Activated CD4-positive, alpha-beta T cell treated with anti-CD3 and anti-CD28 coated beads, Interleukin-2, amount 50 U/mL, for 1 hour (primary cell): ENCODE data around the gene THAP12.
"Not testable (repeated sequence)": the region's sequence is repeated elsewhere in the genome, so short reads cannot be mapped to it uniquely, and the experiment has no call there.

Experiments used
- DNase-seq: peaks from one replicate; pipeline ENCODE4 v3.0.0-alpha.2; 2020

Gene THAP12, protein sequence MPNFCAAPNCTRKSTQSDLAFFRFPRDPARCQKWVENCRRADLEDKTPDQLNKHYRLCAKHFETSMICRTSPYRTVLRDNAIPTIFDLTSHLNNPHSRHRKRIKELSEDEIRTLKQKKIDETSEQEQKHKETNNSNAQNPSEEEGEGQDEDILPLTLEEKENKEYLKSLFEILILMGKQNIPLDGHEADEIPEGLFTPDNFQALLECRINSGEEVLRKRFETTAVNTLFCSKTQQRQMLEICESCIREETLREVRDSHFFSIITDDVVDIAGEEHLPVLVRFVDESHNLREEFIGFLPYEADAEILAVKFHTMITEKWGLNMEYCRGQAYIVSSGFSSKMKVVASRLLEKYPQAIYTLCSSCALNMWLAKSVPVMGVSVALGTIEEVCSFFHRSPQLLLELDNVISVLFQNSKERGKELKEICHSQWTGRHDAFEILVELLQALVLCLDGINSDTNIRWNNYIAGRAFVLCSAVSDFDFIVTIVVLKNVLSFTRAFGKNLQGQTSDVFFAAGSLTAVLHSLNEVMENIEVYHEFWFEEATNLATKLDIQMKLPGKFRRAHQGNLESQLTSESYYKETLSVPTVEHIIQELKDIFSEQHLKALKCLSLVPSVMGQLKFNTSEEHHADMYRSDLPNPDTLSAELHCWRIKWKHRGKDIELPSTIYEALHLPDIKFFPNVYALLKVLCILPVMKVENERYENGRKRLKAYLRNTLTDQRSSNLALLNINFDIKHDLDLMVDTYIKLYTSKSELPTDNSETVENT

GRCh38 chr11:76380977-76381719, at the start of gene THAP12, which contains the start of gene GVQW3:
TSS of gene THAP12 (minus strand) at chr11:76381132. CDS start at chr11:76380836, 296 bp downstream.
TSS of gene GVQW3 (plus strand) at chr11:76381323. CDS start at chr11:76381829, 506 bp downstream.
- DNase-seq, result peak; percentile 96

- no peak for DNase-seq
Observed at GRCh38 chr11:76426660-76427059, 45.7 kb upstream of the THAP12 start.

GRCh38 chr11:76424891-76425290, 44.0 kb upstream of the THAP12 start:
- DNase-seq, result no peak

GRCh38 chr11:76424379-76424778, 43.4 kb upstream of the THAP12 start:
- no peak for DNase-seq

GRCh38 chr11:76419896-76420295, 39.0 kb upstream of the THAP12 start:
- no peak for DNase-seq

DNA sequence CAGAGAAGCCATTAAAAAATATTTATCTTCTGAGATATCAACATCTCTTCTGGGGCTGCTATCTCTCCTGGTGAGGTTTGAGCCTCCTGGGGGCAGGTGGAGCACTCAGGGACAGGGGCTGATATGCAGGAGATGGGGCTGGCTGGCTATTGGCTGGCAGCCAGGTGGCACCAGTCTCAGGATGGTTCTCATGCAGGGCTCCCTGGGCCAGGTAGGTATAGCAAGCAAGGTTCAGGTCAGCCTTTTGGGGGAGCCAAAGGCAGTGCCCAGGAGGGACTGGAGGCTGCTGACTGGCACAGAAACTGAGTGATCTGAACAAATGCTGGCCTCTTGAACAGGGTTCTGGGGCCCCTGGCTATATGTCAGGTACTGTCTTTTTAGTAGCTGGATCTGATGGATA, 34.1 kb upstream of the THAP12 start:
- DNase-seq, result no peak

GRCh38 chr11:76410851-76411357, 30.0 kb upstream of the THAP12 start:
- DNase-seq, result no peak

DNA sequence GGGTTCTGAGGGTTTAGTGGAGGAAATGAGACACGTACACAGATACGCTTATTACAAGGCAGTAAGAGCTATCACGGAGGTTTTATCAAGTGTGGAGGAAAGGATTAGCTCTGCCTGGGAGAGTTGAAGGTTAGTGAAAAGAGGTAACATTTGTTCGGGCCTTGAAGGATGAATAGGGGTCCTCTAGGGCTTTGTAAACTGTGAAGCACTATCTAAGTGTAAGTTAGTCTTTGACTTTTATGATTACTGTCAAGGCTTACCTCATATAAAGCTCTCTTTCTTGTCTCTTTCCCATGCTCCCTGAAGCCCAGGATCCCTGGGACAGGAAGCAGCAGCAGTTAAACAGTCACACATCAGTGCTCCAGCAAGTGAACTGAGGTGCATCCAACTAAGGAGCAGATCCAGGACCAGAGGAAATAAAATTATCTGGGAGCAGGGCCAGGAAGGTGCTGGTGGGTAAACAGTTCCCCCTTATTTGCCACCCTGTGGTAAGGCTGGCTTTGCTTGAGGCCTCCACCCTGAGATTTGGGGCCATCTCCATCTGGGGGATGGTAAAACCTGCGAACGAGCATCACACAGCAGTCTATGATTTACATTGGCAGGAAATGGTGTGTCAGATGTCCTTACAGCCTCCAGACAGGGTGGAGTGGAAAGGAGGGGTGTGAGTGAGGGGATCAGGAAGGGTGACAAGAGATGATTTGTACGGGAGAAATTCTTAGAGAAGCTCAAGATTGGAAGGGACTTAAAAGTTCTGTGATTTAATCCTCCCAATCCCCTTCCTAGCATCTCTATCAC, 27.4 kb upstream of the THAP12 start:
- DNase-seq, result no peak

GRCh38 chr11:76406359-76406758, 25.4 kb upstream of the THAP12 start:
- DNase-seq, result no peak

DNA sequence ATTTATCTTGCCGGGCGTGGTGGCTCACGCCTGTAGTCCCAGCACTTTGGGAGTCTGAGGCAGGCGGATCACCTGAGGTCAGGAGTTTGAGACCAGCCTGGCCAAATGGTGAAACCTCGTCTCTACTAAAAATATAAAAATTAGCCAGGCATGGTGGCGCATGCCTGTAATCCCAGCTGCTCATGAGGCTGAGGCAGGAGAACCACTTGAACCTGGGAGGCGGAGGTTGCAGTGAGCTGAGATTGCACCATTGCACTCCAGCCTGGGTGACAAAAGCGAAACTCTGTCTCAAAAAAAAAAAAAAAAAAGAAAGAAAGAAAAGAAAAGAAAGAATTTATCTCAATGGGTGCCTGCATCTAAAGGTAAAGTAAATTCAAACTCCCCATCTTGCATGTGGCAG, 20.6 kb upstream of the THAP12 start:
- not testable (repeated sequence) for DNase-seq

DNA sequence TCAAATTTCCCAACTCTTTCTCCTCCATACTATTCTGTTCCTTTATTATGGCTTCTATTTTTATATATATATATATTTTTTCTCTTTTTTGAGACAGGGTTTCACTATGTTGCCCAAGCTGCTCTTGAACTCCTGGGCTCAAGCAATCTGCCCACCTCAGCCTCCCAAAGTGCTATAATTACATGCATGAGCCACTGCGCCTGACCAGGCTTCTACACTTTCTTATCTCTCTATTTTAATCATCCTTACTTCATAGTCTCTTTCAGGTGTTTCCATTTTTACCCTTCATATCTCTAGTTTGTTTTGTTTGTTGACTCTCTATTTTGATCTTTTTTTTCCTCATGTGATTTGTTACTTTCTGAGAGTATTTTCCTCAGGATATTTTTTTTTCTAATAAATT, 20.0 kb upstream of the THAP12 start:
- no peak for DNase-seq

- DNase-seq, result no peak
Observed at GRCh38 chr11:76397383-76397782, 16.5 kb upstream of the THAP12 start.

DNA sequence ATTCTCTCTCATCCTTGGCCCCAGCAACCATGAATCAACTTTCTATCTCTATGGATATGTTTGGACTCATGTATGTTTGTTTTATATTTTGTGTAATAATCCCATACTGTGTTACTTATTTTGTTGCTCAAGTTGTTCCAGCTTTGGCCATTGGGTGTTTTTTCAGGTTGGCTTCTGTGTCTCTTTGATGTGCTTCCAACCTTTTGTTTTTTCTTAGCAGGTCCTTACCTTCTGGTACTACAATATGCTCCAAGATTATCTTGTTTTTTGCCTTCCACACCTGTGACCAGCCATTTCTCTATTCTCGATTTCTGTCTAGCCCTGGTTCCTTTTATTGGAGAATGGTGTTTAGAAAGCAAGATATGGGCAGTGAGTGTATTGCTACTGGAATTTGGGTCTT, 14.4 kb upstream of the THAP12 start:
- DNase-seq, result no peak

DNA sequence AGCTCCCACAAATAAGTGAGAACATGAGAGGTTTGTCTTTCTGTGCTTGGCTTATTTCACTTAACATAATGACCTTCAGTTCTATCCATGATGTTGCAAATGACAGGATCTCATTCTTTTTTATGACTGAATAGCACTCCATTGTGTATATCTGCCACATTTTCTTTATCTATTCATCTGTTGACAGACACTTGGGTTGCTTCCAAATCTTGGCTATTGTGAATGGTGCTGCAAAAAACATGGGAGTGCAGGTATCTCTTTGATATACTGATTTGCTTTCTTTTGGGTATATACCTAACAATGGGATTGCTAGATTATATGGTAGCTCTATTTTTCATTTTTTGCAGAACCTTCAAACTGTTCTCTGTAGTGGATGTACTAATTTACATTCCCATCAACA, 13.5 kb upstream of the THAP12 start:
- DNase-seq, result no peak

DNA sequence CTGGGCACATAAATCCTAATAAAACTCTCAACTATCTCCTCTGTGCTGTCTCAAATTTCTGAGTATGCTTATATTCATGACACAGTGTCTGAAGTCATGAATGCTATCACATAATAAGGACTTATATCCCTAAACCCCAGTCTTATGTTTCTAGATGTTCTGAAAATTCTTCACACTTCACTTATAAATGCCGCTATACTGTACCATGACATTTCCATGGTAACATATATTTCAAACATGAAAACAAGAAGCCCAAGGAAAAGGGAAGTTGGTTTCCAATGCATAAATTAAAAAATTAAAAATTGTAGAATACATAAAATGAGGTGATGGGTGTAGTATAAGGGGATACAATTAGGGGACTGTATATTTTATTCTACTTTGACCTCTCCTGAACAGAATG, 11.9 kb upstream of the THAP12 start:
- DNase-seq, result no peak

- DNase-seq, result no peak
Observed at GRCh38 chr11:76391811-76392475, 11.0 kb upstream of the THAP12 start.

- DNase-seq, result no peak
Observed at GRCh38 chr11:76391021-76391420, 10.1 kb upstream of the THAP12 start.

- no peak for DNase-seq
Observed at GRCh38 chr11:76388408-76388807, 7.5 kb upstream of the THAP12 start.

DNA sequence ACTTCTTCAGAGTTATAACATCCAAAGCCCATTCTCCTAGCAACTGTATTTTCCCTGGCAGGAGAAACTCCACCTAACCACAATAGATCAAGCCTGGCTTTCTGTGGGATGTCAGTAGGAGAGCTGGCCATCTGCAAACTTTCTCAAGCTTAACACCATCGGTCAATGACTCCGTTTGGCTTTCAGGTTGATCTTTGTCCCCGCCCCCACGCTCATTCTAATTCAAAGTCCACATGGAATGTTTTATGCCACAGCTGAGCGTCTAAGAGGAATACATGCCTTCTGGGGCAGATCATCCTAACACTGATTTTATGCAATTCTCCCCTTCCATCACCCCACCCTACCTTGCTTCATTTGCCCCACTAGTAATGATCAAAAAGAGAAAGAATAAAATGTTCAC, 5.0 kb upstream of the THAP12 start:
- DNase-seq, result no peak

- no peak for DNase-seq
Observed at GRCh38 chr11:76382209-76382608, 1.3 kb upstream of the THAP12 start.

GRCh38 chr11:76380159-76380976, 564 bp downstream of the THAP12 start:
- DNase-seq, result peak; percentile 28
